GM19452 (cell line): ENCODE measurements around the gene SUMF1.
A peak's percentile ranks its signal among the peaks of the same experiment; 100 is the strongest.
"Not testable (repeated sequence)": the region's sequence is repeated elsewhere in the genome, so short reads cannot be mapped to it uniquely, and the experiment has no call there.

Source experiments
- ATAC-seq: cut with Tn5 transposase; IDR thresholded peaks from one replicate; pipeline ENCODE4 v1.9.1; 2021; ENCODE audit not compliant: unreplicated experiment

SUMF1 gene

GRCh38 chr3:4462369-4463040 lies 4.6 kb downstream of the SUMF1 start:
- ATAC-seq, result no peak

GRCh38 chr3:4461468-4462090 lies 5.5 kb downstream of the SUMF1 start:
- ATAC-seq, result no peak

GRCh38 chr3:4460334-4460733 lies 6.7 kb downstream of the SUMF1 start:
- ATAC-seq, result no peak

- no peak for ATAC-seq
Observed at GRCh38 chr3:4458961-4459360, 8.1 kb downstream of the SUMF1 start.

GRCh38 chr3:4456780-4457179 lies 10.3 kb downstream of the SUMF1 start:
- ATAC-seq, result not testable (repeated sequence)

- no peak for ATAC-seq
Observed at GRCh38 chr3:4454142-4454541, 12.9 kb downstream of the SUMF1 start.

GRCh38 chr3:4449043-4449805 lies 17.8 kb downstream of the SUMF1 start:
- no peak for ATAC-seq

GRCh38 chr3:4448187-4448586 lies 18.9 kb downstream of the SUMF1 start:
- no peak for ATAC-seq

GRCh38 chr3:4447295-4447999 lies 19.6 kb downstream of the SUMF1 start:
- ATAC-seq, result no peak

- ATAC-seq, result no peak
Observed at GRCh38 chr3:4440951-4441350, 26.1 kb downstream of the SUMF1 start.

GRCh38 chr3:4438296-4438695 lies 28.8 kb downstream of the SUMF1 start:
- ATAC-seq, result no peak

- ATAC-seq, result no peak
Observed at GRCh38 chr3:4432259-4432658, 34.8 kb downstream of the SUMF1 start.

- ATAC-seq, result no peak
Observed at GRCh38 chr3:4429648-4430350, 37.3 kb downstream of the SUMF1 start.

GRCh38 chr3:4426782-4427344 lies 40.2 kb downstream of the SUMF1 start:
- ATAC-seq, result peak; percentile 66

- peak; percentile 15 for ATAC-seq
Observed at GRCh38 chr3:4426261-4426781, 40.7 kb downstream of the SUMF1 start.

- ATAC-seq, result no peak
Observed at GRCh38 chr3:4425707-4426106, 41.4 kb downstream of the SUMF1 start.

GRCh38 chr3:4425055-4425454 lies 42.0 kb downstream of the SUMF1 start:
- ATAC-seq, result no peak

GRCh38 chr3:4421121-4421520 lies 45.9 kb downstream of the SUMF1 start:
- ATAC-seq, result peak; percentile 86

GRCh38 chr3:4419920-4420319 lies 47.1 kb downstream of the SUMF1 start:
- ATAC-seq, result no peak

- no peak for ATAC-seq
Observed at GRCh38 chr3:4419386-4419785, 47.7 kb downstream of the SUMF1 start.
